ENCODE measurements around the gene RNF112.
"Not testable (repeated sequence)": the region's sequence is repeated elsewhere in the genome, so short reads cannot be mapped to it uniquely, and the experiment has no call there.

Gene RNF112

GRCh38 chr17:19456016-19456927, 45.2 kb downstream of the RNF112 start:
- DNase-seq (ENCODE audit: low read depth, low spot score), result no peak
- in situ Hi-C loops (cut with HindIII; ENCODE audit: low sequenced_read_pairs), result no loop called here
- H3K4me3 ChIP-seq (ENCODE audit: low read depth, low read length), result no peak overlapping the region
- TF ChIP-seq CTCF (IDR thresholded peaks at IDR 0.05; ENCODE audit: low read depth, low read length), result no peak

DNA sequence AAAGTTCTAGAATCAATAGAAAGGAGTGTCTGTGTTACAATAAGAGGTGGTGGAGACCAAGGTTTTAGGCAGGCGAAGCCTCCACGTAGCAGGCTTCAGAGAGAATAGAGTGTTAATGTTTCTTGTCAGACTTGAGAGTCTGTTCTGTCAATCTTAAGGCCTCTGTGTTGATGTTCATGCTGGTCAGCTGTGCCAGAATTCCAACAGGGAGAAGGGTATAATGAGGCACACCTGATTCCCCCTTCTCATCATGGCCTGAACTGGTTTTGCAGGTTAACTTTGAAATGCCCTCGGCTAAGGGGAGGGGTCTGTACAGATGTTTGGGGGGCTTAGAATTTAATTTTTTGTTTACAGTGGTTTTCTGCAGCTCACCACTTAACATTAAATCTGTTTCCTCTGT, 46.0 kb downstream of the RNF112 start:
- DNase-seq (ENCODE audit: low read depth, low spot score), result no peak
- no peak for TF ChIP-seq CTCF (IDR thresholded peaks at IDR 0.05; ENCODE audit: low read depth, low read length)
- H3K4me3 ChIP-seq (ENCODE audit: low read depth, low read length), result no peak overlapping the region
- in situ Hi-C loops (cut with HindIII; ENCODE audit: low sequenced_read_pairs), result no loop called here

GRCh38 chr17:19457830-19458271, 46.8 kb downstream of the RNF112 start:
- DNase-seq (ENCODE audit: low read depth, low spot score), result no peak
- no peak overlapping the region for H3K4me3 ChIP-seq (ENCODE audit: low read depth, low read length)
- in situ Hi-C loops (cut with HindIII; ENCODE audit: low sequenced_read_pairs), result no loop called here
- no peak for TF ChIP-seq CTCF (IDR thresholded peaks at IDR 0.05; ENCODE audit: low read depth, low read length)

DNA sequence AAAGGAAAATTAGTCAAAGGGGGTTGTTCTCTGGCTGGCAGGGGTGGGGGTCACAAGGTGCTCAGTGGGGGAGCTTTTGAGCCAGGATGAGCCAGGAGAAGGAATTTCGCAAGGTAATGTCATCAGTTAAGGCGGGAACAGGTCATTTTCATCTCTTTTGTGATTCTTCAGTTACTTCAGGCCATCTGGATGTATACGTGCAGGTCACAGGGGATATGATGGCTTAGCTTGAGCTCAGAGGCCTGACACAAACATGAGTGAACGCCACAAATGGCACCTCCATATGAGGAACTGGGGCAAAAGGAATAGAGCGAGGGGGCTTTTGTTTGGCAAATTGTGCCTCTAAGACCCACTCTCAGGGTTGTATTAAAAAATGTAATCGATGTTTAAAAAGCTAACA, 47.4 kb downstream of the RNF112 start:
- in situ Hi-C loops (cut with HindIII; ENCODE audit: low sequenced_read_pairs); DNase-seq (ENCODE audit: low read depth, low spot score); H3K4me3 ChIP-seq (ENCODE audit: low read depth, low read length): not testable (repeated sequence)

DNA sequence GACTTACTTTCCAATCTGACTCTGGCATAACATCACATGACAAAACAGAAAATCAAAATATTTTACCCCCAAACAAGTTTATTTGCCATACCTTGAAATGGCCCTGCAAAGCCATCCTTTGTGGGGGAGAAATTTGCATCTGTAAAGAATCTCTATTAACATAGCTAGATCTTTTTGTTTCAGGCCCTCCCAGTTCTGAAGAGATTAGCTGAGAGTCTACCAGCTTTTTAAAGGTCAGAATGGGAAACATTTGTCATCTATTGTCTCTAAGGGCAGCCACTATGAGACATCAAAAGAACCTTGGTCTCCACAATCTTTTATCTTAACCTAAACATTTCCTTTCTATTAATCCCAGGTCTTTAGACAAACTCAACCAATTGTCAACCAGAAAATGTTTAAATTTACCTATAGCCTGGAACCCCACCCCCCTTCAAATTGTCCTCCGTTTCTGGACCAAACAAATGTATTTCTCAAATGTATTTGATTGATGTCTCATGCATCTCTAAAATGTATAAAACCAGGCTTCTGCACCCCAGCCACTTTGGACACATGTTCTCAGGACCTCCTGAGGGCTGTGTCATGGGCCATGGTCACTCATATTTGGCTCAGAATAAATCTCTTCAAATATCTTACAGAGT, 48.1 kb downstream of the RNF112 start:
- DNase-seq (ENCODE audit: low read depth, low spot score); H3K4me3 ChIP-seq (ENCODE audit: low read depth, low read length); in situ Hi-C loops (cut with HindIII; ENCODE audit: low sequenced_read_pairs): not testable (repeated sequence)

DNA sequence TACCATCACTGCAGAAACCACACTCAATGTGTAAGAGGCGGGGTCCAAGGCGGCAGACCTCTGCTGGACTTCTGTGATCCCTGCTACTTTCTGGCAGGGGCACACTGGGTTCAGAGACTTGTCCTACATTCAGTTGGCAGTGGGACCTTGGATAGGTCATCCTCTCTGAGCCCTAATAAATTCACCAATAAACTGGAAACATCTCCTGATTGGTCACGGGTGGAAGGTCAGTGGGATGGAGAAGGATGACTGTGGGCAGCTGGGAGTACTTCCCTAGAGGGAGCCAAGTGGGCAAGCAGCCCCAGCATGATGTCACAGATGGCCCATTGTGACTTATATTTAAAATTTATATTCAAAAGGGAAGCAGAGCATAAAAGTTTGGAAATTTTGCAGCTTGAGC, 49.7 kb downstream of the RNF112 start:
- DNase-seq (ENCODE audit: low read depth, low spot score), result no peak
- no peak overlapping the region for H3K4me3 ChIP-seq (ENCODE audit: low read depth, low read length)
- in situ Hi-C loops (cut with HindIII; ENCODE audit: low sequenced_read_pairs), result no loop called here
- TF ChIP-seq CTCF (IDR thresholded peaks at IDR 0.05; ENCODE audit: low read depth, low read length), result no peak

DNA sequence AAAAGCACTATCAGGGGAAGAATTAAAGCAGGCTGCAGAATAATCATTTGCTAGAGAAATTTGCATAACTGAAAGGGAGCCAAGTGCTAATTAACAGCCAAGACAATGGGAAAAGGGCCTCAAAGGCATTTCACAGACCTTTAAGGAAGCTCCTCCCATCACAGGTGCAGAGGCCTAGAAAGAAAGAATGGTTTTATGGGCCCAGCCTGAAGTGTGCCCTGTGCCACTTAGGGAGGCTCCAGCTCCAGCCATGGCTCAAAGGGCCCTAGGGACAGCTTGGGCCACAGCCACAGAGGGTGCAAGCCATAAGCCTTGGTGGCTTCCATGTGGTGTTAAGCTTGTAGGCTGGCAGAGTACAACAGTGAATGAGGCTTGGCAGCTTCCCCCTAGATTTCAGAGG, 50.1 kb downstream of the RNF112 start:
- in situ Hi-C loops (cut with HindIII; ENCODE audit: low sequenced_read_pairs), result no loop called here
- no peak for DNase-seq (ENCODE audit: low read depth, low spot score)
- no peak for TF ChIP-seq CTCF (IDR thresholded peaks at IDR 0.05; ENCODE audit: low read depth, low read length)
- H3K4me3 ChIP-seq (ENCODE audit: low read depth, low read length), result no peak overlapping the region

Measured in astrocyte of the spinal cord (primary cell).